Measurements from ENCODE around the gene DDC.

The DDC gene

DNA sequence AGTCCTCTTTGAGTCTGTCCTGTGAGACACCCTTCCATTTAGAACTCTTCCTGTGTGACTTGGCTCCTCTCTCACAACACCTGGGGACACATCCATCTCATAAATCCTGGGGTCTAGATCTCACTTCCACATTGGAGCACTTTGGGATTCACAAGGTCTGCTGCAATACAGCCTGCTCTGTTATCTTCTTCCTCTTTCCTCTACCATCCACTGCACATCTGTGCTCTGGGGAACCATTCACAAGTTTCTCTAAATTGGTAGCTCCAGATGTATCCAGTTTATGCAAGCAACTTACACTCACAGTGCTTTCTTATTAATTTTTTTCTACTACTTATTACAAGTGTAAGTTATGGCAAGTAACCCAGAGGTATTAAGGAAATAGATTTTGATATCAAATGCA, 109.5 kb downstream of the DDC start:
- DNase-seq (ENCODE audit: low read depth): no peak

DNA sequence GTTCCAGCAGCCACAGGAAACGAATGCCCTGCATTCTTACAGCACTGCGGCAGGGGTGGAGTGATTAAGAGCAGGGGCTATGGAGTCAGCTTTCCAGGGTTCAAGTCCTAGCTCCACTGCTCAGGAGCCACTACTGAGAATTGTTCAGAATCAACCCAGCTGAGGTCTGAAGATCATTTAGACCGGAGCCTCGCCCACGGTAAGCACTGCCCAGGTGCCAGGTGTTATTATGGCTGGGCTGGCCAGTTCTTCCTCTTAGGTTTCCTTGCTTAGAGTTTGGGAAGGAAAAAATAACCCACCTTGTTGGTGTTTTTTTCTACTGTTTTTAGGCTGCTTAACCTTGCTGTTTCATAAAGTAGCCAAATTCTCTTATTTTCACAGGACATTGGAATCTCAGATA, 110.2 kb downstream of the DDC start:
- no peak for DNase-seq (ENCODE audit: low read depth)

DNA sequence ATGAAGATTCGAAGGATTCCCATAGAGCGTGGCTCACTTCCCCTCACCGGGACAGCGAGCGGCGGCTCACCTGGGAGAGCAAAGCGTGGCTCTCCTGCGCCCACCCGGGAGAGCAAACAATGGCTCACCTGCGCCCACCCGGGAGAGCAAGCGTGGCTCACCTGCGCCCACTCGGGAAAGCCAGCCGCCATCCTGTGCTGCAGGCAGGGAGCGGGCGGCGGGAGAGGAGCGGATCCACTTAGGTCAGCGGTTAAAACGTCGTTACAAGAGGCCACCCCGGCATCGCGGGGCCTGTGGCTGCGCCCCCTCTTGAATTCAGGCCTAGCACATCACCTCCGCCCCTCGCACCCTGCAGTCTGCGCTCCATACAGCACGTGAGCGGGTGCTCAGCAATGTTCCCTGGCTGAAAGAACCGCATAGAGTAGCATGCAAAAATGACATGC, 114.6 kb downstream of the DDC start:
- DNase-seq (ENCODE audit: low read depth): peak; percentile 0

- DNase-seq (ENCODE audit: low read depth): peak; percentile 64
Observed at GRCh38 chr7:50449881-50450589, 115.2 kb downstream of the DDC start, which contains the start of gene FIGNL1. FIGNL1 (minus strand) TSS chr7:50450350; CDS start chr7:50447287, 3,063 bp downstream.

GRCh38 chr7:50449501-50449880, 115.7 kb downstream of the DDC start:
- no peak for DNase-seq (ENCODE audit: low read depth)

GRCh38 chr7:50448823-50449222, 116.4 kb downstream of the DDC start:
- DNase-seq (ENCODE audit: low read depth): no peak

DNA sequence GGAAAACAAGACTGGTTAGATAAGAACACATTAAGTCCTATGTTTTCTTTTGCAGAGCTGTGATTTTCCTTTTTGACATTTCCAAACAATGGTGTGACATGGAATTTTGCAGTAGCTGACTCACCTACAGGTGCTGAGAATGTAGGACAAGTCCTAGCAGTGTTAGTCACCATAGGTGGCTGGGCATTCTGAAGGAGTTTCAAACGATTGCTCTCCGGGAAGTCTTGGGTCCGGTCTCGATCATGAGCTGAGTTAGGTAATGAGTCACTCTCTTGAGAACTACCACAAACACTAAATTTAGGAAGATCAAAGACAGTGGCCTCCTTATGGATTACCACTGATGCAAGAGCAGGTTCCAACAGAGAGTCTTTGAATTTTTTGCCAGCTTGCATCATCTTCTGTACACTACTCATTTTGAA, 118.7 kb downstream of the DDC start:
- DNase-seq (ENCODE audit: low read depth): no peak

- no peak for DNase-seq (ENCODE audit: low read depth)
Observed at GRCh38 chr7:50436133-50436806, 128.9 kb downstream of the DDC start.

- DNase-seq (ENCODE audit: low read depth): no peak
Observed at GRCh38 chr7:50431722-50432305, 133.4 kb downstream of the DDC start.

DNA sequence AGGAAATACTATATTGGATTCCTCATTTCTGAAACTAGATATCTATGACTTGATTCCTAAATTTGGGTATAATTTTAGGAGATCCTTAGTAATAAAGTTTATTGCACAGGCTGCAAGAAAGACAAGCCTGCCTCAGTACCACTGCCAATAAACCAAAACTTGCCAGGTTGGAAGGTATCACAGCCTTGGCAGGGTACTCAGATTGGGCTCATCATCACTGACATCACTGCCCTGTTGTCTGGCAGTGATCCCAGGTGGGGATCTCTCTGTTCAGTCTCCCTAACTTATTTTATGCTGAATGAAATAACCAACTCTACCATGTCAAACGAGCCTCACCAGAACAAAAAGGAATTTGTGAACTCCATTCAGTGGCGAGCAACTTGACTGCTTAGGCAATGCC, 133.9 kb downstream of the DDC start:
- no peak for DNase-seq (ENCODE audit: low read depth)

DNA sequence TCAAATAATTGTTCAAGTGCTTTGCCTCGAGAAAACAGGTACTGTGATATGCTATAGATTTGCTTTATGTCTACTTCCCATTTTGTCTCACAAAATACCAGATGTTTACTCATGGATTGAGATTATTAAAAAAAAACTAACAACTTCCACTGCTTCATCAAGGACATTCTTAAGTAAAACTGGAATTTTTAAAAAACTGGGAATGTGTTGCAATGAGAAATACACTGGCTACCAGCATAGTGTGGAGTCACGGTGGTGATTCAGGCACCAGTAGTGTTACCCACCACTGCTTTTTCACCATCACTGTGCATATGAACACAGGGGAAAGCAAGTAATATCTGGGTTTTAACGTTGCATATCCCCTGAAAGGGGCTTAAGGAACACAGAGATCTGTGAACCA, 136.3 kb downstream of the DDC start:
- no peak for DNase-seq (ENCODE audit: low read depth)

DNA sequence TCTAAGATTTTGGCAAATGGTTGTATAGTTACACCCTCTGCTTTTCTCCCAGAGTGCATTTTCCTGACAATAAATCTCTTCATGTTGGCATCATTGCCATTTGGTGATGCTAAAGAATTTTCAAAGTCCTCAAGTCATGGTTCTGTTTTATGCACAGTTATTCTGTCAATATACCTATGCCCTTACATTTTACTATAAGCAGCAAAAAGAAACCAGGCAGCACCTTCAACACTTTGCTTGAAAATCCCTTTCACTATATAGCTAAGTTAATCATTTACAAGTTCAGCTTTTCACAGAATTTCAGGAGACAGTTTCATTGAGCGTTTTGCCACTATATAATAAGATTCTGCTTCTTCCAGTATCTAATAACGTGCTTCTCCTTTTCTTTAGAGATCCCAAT, 137.7 kb downstream of the DDC start:
- no peak for DNase-seq (ENCODE audit: low read depth)

GRCh38 chr7:50426280-50427045, 138.7 kb downstream of the DDC start:
- DNase-seq (ENCODE audit: low read depth): no peak

- no peak for DNase-seq (ENCODE audit: low read depth)
Observed at GRCh38 chr7:50425318-50425717, 139.9 kb downstream of the DDC start.

GRCh38 chr7:50423860-50424259, 141.3 kb downstream of the DDC start:
- no peak for DNase-seq (ENCODE audit: low read depth)

DNA sequence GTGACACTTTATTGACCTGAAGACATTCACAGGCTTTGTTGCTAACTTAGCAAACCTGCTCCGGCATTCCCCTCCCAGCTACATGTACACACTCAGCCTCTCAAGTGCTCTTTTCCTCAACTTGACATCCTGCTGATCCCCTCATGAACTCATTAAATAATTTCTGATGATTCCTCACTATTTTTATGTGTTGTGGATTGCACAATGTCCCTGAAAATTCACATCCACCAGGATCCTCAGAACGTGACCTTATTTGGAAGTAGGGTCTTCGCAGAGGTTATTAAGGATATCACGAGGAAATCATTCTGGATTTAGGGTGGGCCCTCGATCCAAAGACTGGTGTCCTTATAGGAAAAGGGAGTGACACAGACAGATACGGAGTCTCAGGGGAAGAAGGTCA, 142.3 kb downstream of the DDC start:
- DNase-seq (ENCODE audit: low read depth): no peak

DNA sequence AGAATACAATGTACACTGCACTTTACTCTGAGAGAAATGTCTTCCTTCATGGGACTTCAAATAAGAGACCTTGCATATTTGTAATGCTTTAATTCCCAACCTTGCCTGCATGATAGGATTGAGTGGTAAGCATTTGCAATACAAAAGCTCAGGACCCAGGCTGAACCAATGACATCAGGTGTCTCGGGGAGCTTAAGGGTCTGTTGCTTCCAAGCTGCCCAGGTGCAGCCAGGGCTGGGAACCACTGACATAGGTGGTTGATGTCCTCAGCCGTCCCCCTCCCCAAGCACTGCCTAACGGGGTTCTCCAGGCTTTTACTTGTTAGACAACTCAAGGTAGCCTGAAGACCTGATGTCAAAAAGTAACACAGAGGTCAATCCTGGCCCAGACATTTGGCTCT, 144.2 kb downstream of the DDC start:
- DNase-seq (ENCODE audit: low read depth): no peak

- no peak for DNase-seq (ENCODE audit: low read depth)
Observed at GRCh38 chr7:50418526-50419290, 146.5 kb downstream of the DDC start.

DNA sequence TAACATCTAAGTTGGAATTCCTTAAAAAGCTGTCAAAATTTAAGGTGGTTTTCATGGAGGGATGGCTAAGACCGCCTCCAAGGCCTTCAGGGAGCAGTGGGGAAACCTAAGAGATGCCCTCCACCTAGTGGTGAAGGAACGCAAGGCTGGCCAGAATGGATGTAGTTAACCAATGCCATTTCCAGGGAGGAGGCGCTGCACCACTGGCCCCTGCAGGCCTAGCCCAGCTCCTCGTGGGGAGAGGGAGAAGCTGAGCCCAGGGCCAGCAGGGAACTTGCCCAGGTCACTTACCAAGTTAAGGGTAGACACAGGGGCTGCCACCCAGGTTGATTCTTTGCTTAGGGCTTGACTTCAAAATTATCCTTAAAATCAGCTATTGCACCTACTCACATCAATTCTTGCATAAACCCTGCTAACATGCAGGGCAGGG, 147.1 kb downstream of the DDC start:
- peak; percentile 55 for DNase-seq (ENCODE audit: low read depth)

DNA sequence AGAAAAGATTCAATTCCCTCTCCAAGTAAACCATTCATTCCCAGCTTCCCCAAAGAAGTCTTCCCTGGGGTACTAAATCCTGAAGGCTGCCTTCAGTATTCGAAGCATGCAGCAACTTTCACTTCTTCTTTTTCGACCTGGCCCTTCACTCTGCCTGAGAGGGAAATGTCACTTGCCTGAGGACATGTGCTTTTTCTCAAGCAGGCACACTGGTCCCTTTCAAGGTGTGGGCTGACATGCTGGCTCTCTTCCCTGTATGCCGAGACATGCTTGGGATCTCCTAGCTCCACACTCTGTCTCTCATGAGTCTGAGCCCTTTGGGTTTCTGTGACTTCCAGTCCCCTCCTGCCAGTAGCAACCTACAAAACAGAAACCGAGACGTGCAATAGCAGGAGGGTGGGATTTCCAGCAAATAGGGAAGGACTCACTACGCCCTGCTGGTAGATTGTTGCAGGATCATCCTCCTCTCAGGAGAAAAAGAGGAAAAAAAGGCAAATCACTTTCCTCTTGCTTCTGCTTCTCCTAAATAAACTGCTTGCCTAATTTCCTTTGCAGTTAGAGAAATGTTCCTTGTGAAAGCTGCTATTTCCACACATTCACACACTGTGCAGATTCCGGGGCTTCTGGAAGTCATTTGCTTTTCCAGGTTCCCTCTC, 148.6 kb downstream of the DDC start:
- DNase-seq (ENCODE audit: low read depth): no peak

GRCh38 chr7:50415844-50416364, 149.3 kb downstream of the DDC start:
- DNase-seq (ENCODE audit: low read depth): no peak
